ENCODE results near the gene KRTAP3-3.

Gene KRTAP3-3

DNA sequence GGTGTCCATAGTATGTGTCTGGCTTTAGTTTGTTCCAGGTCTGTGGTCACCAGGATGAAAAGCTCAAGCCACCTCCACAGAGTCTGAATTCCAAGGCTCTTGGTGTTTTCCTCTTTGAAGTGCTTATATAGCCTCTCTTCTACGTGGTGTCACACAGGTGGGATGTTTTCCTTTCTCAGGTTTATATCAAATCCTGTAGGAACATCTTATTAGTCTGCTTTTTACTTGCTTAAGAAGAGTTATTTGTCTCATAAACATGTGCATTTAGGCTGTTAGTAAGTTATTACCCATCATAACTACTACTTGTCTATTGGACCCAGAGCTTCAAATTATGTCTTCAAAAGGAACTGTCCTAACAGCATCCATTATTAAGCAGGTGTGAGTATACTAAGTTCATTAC lies 27.1 kb downstream of the KRTAP3-3 start, which contains the start of gene KRT39:
KRT39 (minus strand) TSS at position 101 of the 400 bp plus-strand sequence; CDS start at position 9, 92 bp downstream.
- TF ChIP-seq ZNF70 (CRISPR knock-in tag; IDR thresholded peaks at IDR 0.05), result no peak
- TF ChIP-seq OSR1 (CRISPR knock-in tag; IDR thresholded peaks at IDR 0.05), result no peak
- TF ChIP-seq ESRRG (CRISPR knock-in tag; IDR thresholded peaks at IDR 0.05), result no peak
- no peak for ATAC-seq

DNA sequence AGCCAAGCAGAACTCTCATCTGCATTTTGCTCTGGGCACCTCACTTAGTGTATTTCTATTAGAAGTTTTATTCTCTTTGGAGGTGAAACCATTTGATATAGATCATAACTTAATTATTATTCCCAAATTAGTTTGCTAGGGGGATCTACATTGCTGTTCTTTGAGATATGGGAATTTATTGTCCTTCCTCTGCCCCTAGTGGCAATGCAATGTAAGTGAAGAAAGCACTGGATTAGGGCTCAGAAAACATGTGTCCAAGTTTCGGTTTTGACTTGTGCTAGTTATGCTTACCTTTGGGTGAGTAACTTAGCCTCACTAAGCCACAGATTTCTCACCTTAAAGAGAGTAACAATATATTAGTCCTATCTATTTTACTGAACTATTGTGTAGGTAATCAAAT lies 30.1 kb downstream of the KRTAP3-3 start:
- ATAC-seq, result peak; percentile 84

DNA sequence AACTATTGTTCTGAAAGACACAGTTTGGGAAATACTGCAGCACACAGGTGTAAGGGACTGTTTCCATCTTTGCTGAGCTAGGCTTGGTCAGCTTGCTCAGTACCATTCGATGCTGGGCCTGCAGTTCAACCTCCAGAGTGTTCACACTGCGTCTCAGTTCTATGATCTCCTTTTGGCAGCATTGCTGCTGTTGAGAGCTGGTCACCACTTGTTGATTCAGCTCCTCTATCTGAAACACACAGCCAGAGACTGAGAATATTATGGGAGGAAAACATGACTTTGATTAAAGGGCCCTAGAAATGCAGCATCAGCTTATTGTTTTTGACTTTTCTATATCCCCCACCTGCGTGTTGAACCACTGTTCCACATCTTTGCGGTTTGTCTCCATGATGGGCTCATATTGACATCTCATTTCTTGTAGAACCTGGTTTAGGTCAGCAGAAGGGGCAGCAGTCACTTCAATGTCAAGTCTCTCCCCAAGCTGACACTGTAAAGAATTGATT lies 31.9 kb downstream of the KRTAP3-3 start:
- ATAC-seq, result no peak
- no peak for TF ChIP-seq SNAI2 (CRISPR knock-in tag; IDR thresholded peaks at IDR 0.05)
- TF ChIP-seq CSDC2 (CRISPR knock-in tag; IDR thresholded peaks at IDR 0.05), result no peak
- TF ChIP-seq, protein P1, sequence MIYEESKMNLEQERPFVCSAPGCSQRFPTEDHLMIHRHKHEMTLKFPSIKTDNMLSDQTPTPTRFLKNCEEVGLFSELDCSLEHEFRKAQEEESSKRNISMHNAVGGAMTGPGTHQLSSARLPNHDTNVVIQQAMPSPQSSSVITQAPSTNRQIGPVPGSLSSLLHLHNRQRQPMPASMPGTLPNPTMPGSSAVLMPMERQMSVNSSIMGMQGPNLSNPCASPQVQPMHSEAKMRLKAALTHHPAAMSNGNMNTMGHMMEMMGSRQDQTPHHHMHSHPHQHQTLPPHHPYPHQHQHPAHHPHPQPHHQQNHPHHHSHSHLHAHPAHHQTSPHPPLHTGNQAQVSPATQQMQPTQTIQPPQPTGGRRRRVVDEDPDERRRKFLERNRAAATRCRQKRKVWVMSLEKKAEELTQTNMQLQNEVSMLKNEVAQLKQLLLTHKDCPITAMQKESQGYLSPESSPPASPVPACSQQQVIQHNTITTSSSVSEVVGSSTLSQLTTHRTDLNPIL (CRISPR knock-in tag; IDR thresholded peaks at IDR 0.05; ENCODE audit: low read depth), result no peak
- no peak for TF ChIP-seq TOX (CRISPR knock-in tag; IDR thresholded peaks at IDR 0.05; ENCODE audit: borderline replicate concordance)
- no peak for TF ChIP-seq ZNF8 (CRISPR knock-in tag; IDR thresholded peaks at IDR 0.05)
- TF ChIP-seq, protein P2, sequence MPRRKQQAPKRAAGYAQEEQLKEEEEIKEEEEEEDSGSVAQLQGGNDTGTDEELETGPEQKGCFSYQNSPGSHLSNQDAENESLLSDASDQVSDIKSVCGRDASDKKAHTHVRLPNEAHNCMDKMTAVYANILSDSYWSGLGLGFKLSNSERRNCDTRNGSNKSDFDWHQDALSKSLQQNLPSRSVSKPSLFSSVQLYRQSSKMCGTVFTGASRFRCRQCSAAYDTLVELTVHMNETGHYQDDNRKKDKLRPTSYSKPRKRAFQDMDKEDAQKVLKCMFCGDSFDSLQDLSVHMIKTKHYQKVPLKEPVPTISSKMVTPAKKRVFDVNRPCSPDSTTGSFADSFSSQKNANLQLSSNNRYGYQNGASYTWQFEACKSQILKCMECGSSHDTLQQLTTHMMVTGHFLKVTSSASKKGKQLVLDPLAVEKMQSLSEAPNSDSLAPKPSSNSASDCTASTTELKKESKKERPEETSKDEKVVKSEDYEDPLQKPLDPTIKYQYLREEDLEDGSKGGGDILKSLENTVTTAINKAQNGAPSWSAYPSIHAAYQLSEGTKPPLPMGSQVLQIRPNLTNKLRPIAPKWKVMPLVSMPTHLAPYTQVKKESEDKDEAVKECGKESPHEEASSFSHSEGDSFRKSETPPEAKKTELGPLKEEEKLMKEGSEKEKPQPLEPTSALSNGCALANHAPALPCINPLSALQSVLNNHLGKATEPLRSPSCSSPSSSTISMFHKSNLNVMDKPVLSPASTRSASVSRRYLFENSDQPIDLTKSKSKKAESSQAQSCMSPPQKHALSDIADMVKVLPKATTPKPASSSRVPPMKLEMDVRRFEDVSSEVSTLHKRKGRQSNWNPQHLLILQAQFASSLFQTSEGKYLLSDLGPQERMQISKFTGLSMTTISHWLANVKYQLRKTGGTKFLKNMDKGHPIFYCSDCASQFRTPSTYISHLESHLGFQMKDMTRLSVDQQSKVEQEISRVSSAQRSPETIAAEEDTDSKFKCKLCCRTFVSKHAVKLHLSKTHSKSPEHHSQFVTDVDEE (CRISPR knock-in tag; IDR thresholded peaks at IDR 0.05), result no peak
- no peak for TF ChIP-seq ISL1 (CRISPR knock-in tag; IDR thresholded peaks at IDR 0.05)
- TF ChIP-seq, protein P3, sequence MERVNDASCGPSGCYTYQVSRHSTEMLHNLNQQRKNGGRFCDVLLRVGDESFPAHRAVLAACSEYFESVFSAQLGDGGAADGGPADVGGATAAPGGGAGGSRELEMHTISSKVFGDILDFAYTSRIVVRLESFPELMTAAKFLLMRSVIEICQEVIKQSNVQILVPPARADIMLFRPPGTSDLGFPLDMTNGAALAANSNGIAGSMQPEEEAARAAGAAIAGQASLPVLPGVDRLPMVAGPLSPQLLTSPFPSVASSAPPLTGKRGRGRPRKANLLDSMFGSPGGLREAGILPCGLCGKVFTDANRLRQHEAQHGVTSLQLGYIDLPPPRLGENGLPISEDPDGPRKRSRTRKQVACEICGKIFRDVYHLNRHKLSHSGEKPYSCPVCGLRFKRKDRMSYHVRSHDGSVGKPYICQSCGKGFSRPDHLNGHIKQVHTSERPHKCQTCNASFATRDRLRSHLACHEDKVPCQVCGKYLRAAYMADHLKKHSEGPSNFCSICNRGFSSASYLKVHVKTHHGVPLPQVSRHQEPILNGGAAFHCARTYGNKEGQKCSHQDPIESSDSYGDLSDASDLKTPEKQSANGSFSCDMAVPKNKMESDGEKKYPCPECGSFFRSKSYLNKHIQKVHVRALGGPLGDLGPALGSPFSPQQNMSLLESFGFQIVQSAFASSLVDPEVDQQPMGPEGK (CRISPR knock-in tag; IDR thresholded peaks at IDR 0.05; ENCODE audit: borderline replicate concordance), result no peak
- TF ChIP-seq ZC3H10 (CRISPR knock-in tag; IDR thresholded peaks at IDR 0.05), result no peak
- no peak for TF ChIP-seq BACH2 (CRISPR knock-in tag; IDR thresholded peaks at IDR 0.05; ENCODE audit: borderline replicate concordance)
- no peak for TF ChIP-seq GLIS3 (CRISPR knock-in tag; IDR thresholded peaks at IDR 0.05)
- TF ChIP-seq ZNF565 (CRISPR knock-in tag; conservative IDR thresholded peaks at IDR 0.05; ENCODE audit: low read depth), result no peak

More for the DNA sequence above, 30.1 kb downstream of the KRTAP3-3 start:
- no peak for TF ChIP-seq TOX (CRISPR knock-in tag; IDR thresholded peaks at IDR 0.05; ENCODE audit: borderline replicate concordance)
- TF ChIP-seq RARB (CRISPR knock-in tag; IDR thresholded peaks at IDR 0.05), result no peak
- no peak for TF ChIP-seq OSR1 (CRISPR knock-in tag; IDR thresholded peaks at IDR 0.05)

DNA sequence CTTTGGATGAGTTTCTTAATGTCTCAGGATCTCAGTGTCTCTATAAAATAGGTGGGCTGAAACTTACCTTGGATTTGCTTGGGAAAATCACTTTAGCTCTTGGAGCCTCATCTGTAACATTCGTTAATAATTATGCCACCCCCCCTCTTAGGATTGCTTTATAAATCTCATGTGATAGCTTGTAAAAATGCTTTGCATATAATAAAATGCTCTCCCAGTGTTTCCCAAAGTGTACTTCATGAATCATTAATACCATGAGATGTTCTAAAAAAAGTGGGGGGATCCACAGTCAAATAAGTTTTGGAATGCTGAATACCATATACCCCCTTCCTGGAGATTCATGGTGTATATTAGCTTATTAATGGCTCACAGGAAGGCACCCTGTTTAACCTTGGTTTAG lies 32.4 kb downstream of the KRTAP3-3 start:
- TF ChIP-seq PPARA (CRISPR knock-in tag; IDR thresholded peaks at IDR 0.05; ENCODE audit: borderline replicate concordance) (no peak), ZNF565 (CRISPR knock-in tag; conservative IDR thresholded peaks at IDR 0.05; ENCODE audit: low read depth) (no peak), OSR1 (CRISPR knock-in tag; IDR thresholded peaks at IDR 0.05) (no peak), TCF4 (CRISPR knock-in tag; IDR thresholded peaks at IDR 0.05; ENCODE audit: borderline replicate concordance) (no peak), ZFP30 (CRISPR knock-in tag; IDR thresholded peaks at IDR 0.05) (no peak), BACH2 (CRISPR knock-in tag; IDR thresholded peaks at IDR 0.05; ENCODE audit: borderline replicate concordance) (no peak), SNAI2 (CRISPR knock-in tag; IDR thresholded peaks at IDR 0.05) (no peak), TOX (CRISPR knock-in tag; IDR thresholded peaks at IDR 0.05; ENCODE audit: borderline replicate concordance) (no peak), RARB (CRISPR knock-in tag; IDR thresholded peaks at IDR 0.05) (no peak)
- TF ChIP-seq, protein P4, sequence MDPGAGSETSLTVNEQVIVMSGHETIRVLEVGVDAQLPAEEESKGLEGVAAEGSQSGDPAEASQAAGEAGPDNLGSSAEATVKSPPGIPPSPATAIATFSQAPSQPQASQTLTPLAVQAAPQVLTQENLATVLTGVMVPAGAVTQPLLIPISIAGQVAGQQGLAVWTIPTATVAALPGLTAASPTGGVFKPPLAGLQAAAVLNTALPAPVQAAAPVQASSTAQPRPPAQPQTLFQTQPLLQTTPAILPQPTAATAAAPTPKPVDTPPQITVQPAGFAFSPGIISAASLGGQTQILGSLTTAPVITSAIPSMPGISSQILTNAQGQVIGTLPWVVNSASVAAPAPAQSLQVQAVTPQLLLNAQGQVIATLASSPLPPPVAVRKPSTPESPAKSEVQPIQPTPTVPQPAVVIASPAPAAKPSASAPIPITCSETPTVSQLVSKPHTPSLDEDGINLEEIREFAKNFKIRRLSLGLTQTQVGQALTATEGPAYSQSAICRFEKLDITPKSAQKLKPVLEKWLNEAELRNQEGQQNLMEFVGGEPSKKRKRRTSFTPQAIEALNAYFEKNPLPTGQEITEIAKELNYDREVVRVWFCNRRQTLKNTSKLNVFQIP (CRISPR knock-in tag; IDR thresholded peaks at IDR 0.05; ENCODE audit: borderline replicate concordance, low read depth), result no peak

More for the DNA sequence above, 32.4 kb downstream of the KRTAP3-3 start:
- ATAC-seq, result no peak
